Type B pancreatic cell (in vitro differentiated cells): ENCODE data around the gene C5orf58. TPM values are rescaled to one million over a fixed set of nuclear protein-coding genes. Genes with fewer than 3 reads are reported as not detected.

Experiments
- DNase-seq: peaks from one replicate; pipeline ENCODE4 v3.0.0; 2021; ENCODE audit warnings: mixed read lengths; ENCODE audit not compliant: unreplicated experiment; ENCODE audit errors: extremely low spot score
- H3K27ac Mint-ChIP-seq: 2 replicates; pipeline ENCODE4 v1.8.0; 2021; ENCODE audit warnings: mild to moderate bottlenecking, mixed read lengths
- H3K27me3 Mint-ChIP-seq: 2 replicates; pipeline ENCODE4 v1.8.0; 2021; ENCODE audit warnings: mixed read lengths
- H3K36me3 Mint-ChIP-seq: 2 replicates; pipeline ENCODE4 v1.8.0; 2021; ENCODE audit warnings: mixed read lengths
- H3K4me1 Mint-ChIP-seq: one replicate; pipeline ENCODE4 v1.8.0; 2021; ENCODE audit warnings: mixed read lengths; ENCODE audit not compliant: unreplicated experiment
- H3K4me3 Mint-ChIP-seq: 2 replicates; pipeline ENCODE4 v1.8.0; 2021; ENCODE audit warnings: mild to moderate bottlenecking, mixed read lengths
- H3K9me3 Mint-ChIP-seq: 2 replicates; pipeline ENCODE4 v1.8.0; 2021; ENCODE audit warnings: mixed read lengths
- total RNA-seq: library from RNA; stranded (reverse); gene quantifications from 2 replicates; pipeline ENCODE4 v1.2.1, GENCODE V29; 2021; ENCODE audit warnings: low replicate concordance
- TF ChIP-seq, protein P1 (sequence below): fragments of 200-600 bp; sonication (generic); conservative IDR thresholded peaks from 2 replicates; pipeline ENCODE4 v1.5.0; 2021; ENCODE audit warnings: antibody characterized with exemption, mild to moderate bottlenecking

C5orf58 gene
- total RNA-seq, 1 donor from 2014 or later: not detected

- peaks cover 31% of the 10 kb centered on the region for H3K27me3 Mint-ChIP-seq
- H3K4me1 Mint-ChIP-seq: peaks cover 31% of the 10 kb centered on the region
- no peak overlapping the region for H3K27ac Mint-ChIP-seq
- no peak for DNase-seq
- no peaks in the 10 kb centered on the region for H3K36me3 Mint-ChIP-seq
- H3K4me3 Mint-ChIP-seq: no peak overlapping the region
- no peaks in the 10 kb centered on the region for H3K9me3 Mint-ChIP-seq
- TF ChIP-seq, protein P1, sequence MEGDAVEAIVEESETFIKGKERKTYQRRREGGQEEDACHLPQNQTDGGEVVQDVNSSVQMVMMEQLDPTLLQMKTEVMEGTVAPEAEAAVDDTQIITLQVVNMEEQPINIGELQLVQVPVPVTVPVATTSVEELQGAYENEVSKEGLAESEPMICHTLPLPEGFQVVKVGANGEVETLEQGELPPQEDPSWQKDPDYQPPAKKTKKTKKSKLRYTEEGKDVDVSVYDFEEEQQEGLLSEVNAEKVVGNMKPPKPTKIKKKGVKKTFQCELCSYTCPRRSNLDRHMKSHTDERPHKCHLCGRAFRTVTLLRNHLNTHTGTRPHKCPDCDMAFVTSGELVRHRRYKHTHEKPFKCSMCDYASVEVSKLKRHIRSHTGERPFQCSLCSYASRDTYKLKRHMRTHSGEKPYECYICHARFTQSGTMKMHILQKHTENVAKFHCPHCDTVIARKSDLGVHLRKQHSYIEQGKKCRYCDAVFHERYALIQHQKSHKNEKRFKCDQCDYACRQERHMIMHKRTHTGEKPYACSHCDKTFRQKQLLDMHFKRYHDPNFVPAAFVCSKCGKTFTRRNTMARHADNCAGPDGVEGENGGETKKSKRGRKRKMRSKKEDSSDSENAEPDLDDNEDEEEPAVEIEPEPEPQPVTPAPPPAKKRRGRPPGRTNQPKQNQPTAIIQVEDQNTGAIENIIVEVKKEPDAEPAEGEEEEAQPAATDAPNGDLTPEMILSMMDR: no peak
Measured at GRCh38 chr5:170270293-170271069, 37.7 kb downstream of the C5orf58 start.

DNA sequence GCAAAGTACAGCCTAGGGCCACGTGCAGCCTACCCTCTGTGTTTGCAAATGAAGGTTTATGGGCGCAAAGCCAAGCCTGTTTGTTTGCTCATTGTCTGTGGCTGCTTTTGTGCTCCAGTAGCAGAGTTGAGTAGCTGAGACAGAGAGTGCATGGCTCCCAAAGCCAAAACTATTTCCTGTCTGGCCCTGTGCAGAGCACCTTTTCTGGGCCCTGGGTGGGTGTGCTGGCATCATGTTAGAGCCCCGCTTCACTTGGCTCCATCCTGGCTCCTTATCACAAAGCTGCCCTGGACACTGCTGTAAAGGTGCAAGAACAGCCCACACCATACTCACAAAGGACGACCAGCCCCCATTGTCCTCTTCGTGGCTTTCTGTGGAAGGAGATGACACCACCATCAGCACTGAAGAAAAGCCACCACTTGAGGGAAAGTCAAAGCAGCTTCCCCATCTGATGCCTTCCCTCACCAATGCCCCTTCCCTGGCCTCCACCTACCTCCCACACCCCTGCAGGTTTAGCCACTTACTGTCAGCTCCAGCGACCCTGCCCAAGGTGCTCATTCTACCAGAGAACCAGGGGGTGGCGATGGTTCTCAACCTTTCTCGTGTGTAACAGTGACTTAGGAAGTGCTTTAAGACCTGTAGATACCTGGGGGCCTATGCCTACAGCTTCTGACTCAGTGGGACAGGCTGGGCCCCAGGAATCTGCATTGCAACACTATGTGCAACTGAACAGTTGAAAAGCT, 41.4 kb downstream of the C5orf58 start:
- Mint-ChIP-seq H3K9me3 (no peaks in the 10 kb centered on the region), H3K27ac (no peak overlapping the region), H3K36me3 (no peaks in the 10 kb centered on the region), H3K4me1 (peaks cover 12% of the 10 kb centered on the region), H3K4me3 (no peak overlapping the region), H3K27me3 (peaks cover 17% of the 10 kb centered on the region)
- TF ChIP-seq, protein P1: peak; percentile 44
- DNase-seq: no peak

DNA sequence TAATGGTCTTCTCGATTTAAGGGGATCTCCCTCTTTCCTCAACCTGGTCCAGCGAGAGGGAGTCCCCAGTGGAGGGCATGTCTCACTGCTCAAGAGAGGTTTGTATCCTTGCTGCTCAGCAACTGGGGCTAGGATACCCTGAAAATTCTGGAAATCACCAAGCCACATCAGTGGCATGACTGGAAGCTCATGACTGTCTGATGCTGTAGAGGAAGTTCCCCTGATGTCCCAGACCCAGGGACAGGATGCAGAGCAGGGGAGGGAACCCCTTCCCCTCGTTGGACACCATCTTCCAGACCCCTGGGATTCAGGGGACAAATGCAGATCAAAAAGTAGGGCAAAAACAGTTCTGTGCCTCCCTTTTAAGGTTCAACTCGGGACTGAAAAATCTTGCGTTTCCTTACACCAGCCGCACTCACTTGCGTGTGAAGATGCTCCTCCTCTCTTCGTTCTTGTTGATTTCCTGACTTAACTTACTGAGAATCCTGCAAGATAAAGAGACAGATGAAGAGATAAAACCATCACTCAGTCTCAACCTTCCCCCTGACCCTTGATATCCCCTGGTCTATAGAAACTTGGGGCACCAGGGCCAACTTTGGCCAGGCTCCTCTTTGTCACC, 42.7 kb downstream of the C5orf58 start:
- Mint-ChIP-seq H3K36me3 (no peaks in the 10 kb centered on the region), H3K27me3 (peaks cover 17% of the 10 kb centered on the region), H3K4me3 (no peak overlapping the region), H3K9me3 (no peaks in the 10 kb centered on the region), H3K27ac (no peak overlapping the region), H3K4me1 (peaks cover 8% of the 10 kb centered on the region)
- DNase-seq: no peak
- TF ChIP-seq, protein P1: no peak

GRCh38 chr5:170276140-170276539, 43.4 kb downstream of the C5orf58 start:
- no peaks in the 10 kb centered on the region for H3K9me3 Mint-ChIP-seq
- TF ChIP-seq, protein P1: no peak
- no peak overlapping the region for H3K27ac Mint-ChIP-seq
- no peak for DNase-seq
- H3K36me3 Mint-ChIP-seq: no peaks in the 10 kb centered on the region
- peaks cover 17% of the 10 kb centered on the region for H3K27me3 Mint-ChIP-seq
- H3K4me3 Mint-ChIP-seq: no peak overlapping the region
- peaks cover 8% of the 10 kb centered on the region for H3K4me1 Mint-ChIP-seq

DNA sequence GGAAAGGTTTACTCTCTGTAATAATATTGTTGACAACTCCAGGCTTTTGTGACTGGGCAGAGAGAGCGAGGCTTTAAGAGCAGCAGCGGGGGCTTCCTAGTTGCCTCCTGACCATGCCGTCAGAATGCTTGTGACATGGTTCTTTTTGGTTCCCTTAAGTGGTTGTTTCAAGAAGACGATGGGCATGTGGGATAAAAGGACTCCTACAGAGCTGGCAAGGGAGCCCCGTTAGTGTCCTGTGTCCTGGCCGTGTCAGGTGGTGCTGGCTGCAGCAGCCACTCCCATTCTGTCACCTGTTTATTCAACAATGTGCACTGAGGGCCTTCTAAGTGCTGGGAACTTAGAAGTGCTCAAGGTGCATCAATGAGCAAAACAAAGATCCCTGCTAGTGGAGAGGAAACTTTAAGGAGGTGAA, 45.1 kb downstream of the C5orf58 start:
- no peak for DNase-seq
- Mint-ChIP-seq H3K4me3 (no peak overlapping the region), H3K4me1 (no peaks in the 10 kb centered on the region), H3K27me3 (peaks cover 20% of the 10 kb centered on the region), H3K27ac (no peak overlapping the region), H3K36me3 (no peaks in the 10 kb centered on the region), H3K9me3 (no peaks in the 10 kb centered on the region)
- TF ChIP-seq, protein P1: no peak
